ENCODE measurements around the gene PDE4D.
"Not testable (repeated sequence)": the region's sequence is repeated elsewhere in the genome, so short reads cannot be mapped to it uniquely, and the experiment has no call there.

PDE4D gene

GRCh38 chr5:59328709-59329296, 564.7 kb downstream of the PDE4D start:
- DNase-seq (ENCODE audit: low spot score) = no peak

DNA sequence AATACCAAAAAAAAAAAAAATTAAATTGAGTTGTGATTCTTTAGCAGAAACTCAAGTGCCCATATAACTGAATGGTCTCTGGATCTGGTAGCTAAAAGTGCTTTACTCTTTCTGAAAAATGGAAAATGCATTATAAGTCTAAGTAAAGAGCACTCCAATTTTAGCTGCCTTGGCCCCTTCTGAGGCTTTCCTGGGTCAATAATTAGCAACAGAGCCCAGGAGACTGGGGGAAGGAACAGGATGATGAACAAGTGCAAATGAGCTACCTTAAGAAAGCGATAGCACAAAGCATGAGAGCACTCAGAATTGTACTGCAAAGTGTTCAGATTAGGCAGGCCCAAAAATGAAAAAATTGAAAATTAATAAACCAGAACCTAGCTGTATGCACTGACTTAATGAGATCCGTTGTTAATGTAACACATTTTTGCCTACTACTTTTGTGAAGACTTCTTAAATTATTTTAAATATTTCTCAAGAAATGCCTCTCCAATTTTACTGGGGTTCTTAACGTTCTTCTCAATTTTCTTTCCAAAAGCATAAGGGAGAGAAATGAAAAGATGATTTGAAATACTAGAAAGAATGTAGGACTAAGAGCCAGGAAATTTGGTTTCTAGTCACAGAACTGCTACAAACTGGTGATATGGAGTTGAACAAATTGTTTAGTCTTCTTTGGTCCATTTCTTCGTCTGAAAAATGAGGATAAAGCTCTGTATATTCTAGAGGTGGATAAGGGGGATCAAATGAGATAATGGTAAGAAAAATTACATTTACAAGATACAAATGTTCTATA, 566.1 kb downstream of the PDE4D start:
- DNase-seq (ENCODE audit: low spot score) = no peak

DNA sequence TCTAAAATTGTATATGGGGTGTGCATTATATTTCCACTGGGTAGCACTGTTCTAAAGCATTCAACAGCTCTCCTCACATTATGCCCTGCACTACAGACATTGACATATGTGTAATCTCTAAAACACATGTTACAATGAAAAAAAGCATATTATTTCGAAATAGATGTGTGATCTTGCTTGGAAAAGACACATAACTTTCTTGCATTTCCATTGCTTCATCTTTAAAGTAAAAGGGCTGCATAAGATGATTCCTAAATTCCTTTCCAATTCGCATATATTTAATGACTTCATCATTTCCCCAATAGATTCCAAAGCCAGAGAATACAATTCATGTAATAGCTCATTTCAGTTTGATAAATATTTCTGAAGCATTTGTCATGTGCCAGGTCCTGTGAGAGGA, 566.9 kb downstream of the PDE4D start:
- DNase-seq (ENCODE audit: low spot score) = no peak

GRCh38 chr5:59325070-59325469, 568.5 kb downstream of the PDE4D start:
- DNase-seq (ENCODE audit: low spot score) = no peak

DNA sequence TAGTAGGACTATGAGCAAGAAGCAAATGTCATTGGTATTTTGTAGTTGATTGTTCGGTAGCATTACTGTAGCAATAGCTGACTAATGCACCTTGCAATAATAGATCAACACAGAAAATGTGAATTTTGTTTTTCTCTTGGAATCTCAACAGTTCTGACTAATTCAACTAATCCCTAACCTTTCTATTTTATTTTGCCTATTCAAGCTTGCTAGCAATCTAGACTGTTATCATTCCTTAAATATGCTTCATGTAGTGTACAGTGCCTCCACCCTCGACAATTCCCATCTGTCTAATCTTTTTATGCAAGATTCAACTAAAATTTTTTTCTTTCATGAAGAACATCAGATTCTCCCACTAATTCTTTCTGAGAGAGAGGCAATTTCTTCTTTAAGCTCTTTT, 570.6 kb downstream of the PDE4D start:
- DNase-seq (ENCODE audit: low spot score) = no peak

GRCh38 chr5:59322058-59322457, 571.5 kb downstream of the PDE4D start:
- DNase-seq (ENCODE audit: low spot score) = no peak

DNA sequence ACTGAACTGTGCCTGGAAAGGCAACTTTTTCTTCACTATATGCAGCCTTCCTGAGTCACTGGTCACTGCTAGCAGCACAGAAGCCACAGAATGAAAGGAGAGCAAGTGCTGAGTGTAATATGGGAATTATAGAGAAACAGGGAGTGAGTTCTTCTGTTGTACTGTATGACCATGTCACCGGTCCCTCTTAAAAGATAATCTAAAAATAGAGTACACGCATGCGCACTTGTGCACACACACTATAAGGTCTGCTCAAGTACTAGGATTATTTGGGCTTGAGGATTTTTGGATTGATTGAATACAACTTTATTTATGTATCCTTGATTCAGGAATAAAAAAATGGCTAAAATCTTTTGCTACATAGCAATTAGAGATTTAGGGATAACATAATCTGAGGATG, 571.9 kb downstream of the PDE4D start:
- DNase-seq (ENCODE audit: low spot score) = no peak

GRCh38 chr5:59320420-59320819, 573.1 kb downstream of the PDE4D start:
- no peak for DNase-seq (ENCODE audit: low spot score)

DNA sequence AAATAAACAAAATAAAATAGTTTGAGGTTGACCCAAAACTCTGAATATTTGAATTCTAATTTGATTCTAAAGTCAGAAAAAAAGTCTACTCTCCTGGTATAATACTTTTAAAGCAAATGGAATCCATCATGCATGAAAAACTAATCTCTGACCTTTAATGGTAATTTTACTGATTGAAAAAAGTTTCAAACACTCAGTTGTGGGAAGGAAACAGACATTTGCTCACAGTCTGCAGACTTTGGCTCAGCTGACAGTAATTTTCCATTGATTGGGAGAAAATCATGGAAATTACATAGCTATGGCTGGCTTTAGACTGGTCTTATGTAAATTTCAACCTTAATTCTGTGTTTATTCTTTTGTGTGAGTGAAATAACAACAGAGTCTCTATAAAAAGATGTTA, 574.3 kb downstream of the PDE4D start:
- no peak for DNase-seq (ENCODE audit: low spot score)

DNA sequence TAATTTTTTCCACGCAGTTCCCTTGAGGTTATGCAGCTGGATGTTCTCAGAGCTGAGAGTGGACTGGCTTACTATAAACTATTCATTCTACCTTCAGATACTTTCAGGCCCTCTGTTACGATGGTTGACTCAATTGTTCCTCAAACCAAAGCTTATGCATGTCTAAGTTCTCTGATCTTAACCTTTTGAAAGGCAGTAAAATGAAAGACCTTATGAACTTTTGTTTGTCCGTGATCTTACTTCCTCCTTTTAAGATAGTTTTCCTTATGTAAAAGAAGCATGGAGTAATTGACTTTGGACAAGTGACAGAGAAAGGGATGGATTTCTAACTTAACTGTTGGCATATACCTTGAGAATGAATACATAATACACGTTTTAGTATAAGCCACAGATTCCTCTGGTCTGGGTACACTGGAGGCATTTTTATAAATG, 575.7 kb downstream of the PDE4D start:
- DNase-seq (ENCODE audit: low spot score) = no peak

- DNase-seq (ENCODE audit: low spot score) = no peak
Measured at GRCh38 chr5:59317023-59317773, 576.3 kb downstream of the PDE4D start.

GRCh38 chr5:59312223-59312622, 581.3 kb downstream of the PDE4D start:
- no peak for DNase-seq (ENCODE audit: low spot score)

- DNase-seq (ENCODE audit: low spot score) = not testable (repeated sequence)
Measured at GRCh38 chr5:59308685-59309084, 584.8 kb downstream of the PDE4D start.

GRCh38 chr5:59303289-59303716, 590.2 kb downstream of the PDE4D start:
- DNase-seq (ENCODE audit: low spot score) = not testable (repeated sequence)

DNA sequence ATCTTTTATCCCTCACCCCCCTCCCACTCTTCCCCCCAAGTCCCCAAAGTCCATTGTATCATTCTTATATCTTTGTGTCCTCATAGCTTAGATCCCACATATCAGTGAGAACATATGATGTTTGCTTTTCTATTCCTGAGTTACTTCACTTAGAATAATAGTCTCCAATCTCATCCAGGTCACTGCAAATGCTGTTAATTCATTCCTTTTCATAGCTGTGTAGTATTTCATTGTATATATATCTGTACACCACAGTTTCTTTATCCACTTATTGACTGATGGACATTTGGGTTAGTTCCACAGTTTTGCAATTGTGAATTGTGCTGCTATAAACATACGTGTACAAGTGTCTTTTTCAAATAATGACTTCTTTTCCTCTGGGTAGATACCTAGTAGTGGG, 591.0 kb downstream of the PDE4D start:
- DNase-seq (ENCODE audit: low spot score) = not testable (repeated sequence)

DNA sequence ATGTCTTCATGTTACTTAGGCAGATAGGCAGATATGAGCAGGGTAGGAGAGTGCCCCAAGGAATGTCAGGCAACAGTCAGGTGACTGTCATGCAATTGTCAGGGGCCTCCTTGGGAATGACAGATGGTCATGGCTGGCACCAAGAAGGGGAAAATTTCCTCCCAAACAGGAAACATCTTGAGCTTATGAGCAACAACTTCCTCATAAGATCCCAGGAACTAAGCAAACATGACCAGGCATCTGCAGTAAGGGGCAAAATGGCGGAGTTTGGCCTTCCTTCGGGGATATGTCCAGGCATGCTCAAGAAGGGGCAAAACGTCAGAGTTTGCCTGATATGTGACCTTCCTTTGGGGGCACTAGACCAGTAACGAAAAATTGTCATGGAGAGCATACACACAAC, 591.8 kb downstream of the PDE4D start:
- DNase-seq (ENCODE audit: low spot score) = no peak

DNA sequence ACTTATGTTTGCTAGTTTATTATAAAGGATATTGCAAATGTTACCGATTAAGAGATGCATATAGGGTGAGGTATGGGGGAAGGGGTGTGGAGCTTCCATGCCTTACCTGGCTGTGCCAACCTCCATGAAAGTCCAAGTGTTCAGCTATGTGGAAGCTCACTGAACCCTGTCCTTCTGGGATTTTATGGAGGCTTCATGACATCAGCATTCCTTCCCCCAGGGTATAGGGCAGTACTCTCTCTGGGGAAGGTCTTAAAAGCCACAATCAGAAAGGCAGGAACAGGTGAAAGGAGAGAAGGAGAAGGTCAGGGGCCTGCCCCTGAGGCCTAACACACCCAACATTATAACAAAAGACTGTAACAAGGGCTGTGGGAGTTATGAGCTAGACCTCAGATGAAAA, 592.6 kb downstream of the PDE4D start:
- DNase-seq (ENCODE audit: low spot score) = no peak

GRCh38 chr5:59299006-59299405, 594.5 kb downstream of the PDE4D start:
- DNase-seq (ENCODE audit: low spot score) = no peak

DNA sequence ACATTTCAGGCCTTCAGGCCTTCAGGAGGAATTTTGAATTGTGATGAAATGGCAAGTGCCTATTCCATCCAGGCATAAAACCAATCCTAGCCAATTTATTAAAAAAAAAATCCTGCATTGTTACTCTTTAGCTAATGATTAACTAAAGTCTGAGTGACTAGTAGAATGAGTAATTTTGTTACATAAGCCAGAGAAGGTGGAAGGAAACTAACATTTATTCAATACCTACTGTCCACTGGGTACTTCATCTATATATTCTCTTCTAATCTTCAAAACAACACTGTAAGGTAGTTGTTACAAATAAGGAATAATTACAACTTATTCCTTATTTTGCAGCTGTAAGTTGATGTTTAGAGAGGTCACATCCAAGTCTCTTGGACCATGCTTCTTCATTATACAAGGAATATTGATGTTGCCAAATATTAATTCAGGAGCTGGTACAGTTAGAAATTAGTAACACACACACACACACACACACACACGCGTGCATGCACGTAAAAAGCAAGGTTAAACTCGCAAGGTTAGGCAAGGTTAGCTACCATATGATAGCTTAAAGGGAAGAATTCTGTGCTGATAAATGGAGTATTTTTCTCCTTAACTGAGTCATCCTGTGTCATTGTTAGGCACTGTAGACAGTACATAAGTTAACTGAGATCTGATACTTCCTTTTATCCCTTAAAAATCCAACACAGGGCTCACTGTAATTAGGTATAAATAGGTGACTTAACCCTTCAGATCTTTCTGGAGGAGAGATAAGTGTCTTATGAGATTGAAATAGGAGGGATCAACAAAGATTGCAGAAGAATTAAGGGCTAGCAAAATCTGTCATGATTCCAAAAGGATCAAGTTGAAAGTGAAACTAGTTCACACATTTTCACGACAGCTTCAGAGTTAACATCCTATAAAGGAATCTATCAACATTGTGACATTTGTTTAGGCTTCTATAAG, 596.9 kb downstream of the PDE4D start:
- no peak for DNase-seq (ENCODE audit: low spot score)

GRCh38 chr5:59293700-59294099, 599.8 kb downstream of the PDE4D start:
- no peak for DNase-seq (ENCODE audit: low spot score)

- no peak for DNase-seq (ENCODE audit: low spot score)
Measured at GRCh38 chr5:59291941-59292340, 601.6 kb downstream of the PDE4D start.

DNA sequence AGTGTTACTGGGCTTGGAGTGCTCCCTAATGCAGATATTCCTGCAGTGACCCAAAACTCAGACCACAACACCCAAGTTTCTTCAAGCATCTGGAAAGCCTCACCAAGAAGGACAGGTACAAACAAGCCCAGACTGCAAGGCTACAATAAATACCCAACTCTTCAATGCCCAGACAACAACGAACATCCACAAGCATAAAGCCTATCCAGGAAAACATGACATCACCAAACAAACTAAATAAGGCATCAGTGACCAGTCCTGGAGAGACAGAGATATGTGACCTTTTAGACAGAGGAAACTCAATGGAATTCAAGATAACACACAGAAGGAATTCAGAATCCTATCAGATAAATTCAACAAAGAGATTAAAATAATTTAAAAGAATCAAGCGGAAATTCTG, 605.6 kb downstream of the PDE4D start:
- no peak for DNase-seq (ENCODE audit: low spot score)
